Calu3 (cell line): ENCODE measurements around the gene ACTA2. TPM values are rescaled to one million over a fixed set of nuclear protein-coding genes. Genes with fewer than 3 reads are reported as not detected.

ENCODE experiments used
- BruUV-seq: library from RNA; stranded (reverse); fragments of 400-500 nt; replicated peaks from 2 replicates; lab custom pipeline; 2021; lab: Mats Ljungman, UMichigan
- CTCF ChIA-PET: fragments of 300-600 bp; sonication (Branson Sonifier 250); formaldehyde crosslinking; loops from one replicate; lab custom pipeline; 2022; ENCODE audit warnings: antibody characterized with exemption; lab: Charles Lee
- DNase-seq: peaks from one replicate; pipeline ENCODE4 v3.0.0; 2022
- H3K27ac Mint-ChIP-seq: one replicate; pipeline ENCODE4 v1.8.0; 2022; ENCODE audit warnings: mixed read lengths; ENCODE audit not compliant: unreplicated experiment
- H3K27me3 Mint-ChIP-seq: one replicate; pipeline ENCODE4 v1.8.0; 2022; ENCODE audit warnings: mixed read lengths; ENCODE audit not compliant: unreplicated experiment
- H3K36me3 Mint-ChIP-seq: one replicate; pipeline ENCODE4 v1.8.0; 2022; ENCODE audit warnings: mild to moderate bottlenecking, moderate library complexity, mixed read lengths; ENCODE audit not compliant: insufficient read depth, unreplicated experiment
- H3K4me1 Mint-ChIP-seq: one replicate; pipeline ENCODE4 v1.8.0; 2022; ENCODE audit warnings: mild to moderate bottlenecking, low read depth, mixed read lengths; ENCODE audit not compliant: unreplicated experiment
- H3K4me3 Mint-ChIP-seq: one replicate; pipeline ENCODE4 v1.8.0; 2022; ENCODE audit warnings: mild to moderate bottlenecking, low read depth, moderate library complexity, mixed read lengths; ENCODE audit not compliant: unreplicated experiment
- H3K9me3 Mint-ChIP-seq: one replicate; pipeline ENCODE4 v1.8.0; 2022; ENCODE audit warnings: low read depth, mixed read lengths; ENCODE audit not compliant: unreplicated experiment
- CTCF ChIP-seq: fragments of 200-600 bp; IDR thresholded peaks from one replicate; pipeline ENCODE4 v1.8.0; 2022; ENCODE audit warnings: antibody characterized with exemption; ENCODE audit not compliant: unreplicated experiment
- intact Hi-C: fragments of 100-400 bp; cut with micrococcal nuclease; formaldehyde crosslinking; loops from one replicate; pipeline ENCODE4 v1.10.0; 2022; ENCODE audit not compliant: unreplicated experiment
- total RNA-seq: library from RNA; stranded (reverse); gene quantifications from 2 replicates; pipeline ENCODE4 v1.2.3, GENCODE V29; 2022

Gene ACTA2
- total RNA-seq, 1 experiment from 2014 or later: 1.0 TPM

DNA sequence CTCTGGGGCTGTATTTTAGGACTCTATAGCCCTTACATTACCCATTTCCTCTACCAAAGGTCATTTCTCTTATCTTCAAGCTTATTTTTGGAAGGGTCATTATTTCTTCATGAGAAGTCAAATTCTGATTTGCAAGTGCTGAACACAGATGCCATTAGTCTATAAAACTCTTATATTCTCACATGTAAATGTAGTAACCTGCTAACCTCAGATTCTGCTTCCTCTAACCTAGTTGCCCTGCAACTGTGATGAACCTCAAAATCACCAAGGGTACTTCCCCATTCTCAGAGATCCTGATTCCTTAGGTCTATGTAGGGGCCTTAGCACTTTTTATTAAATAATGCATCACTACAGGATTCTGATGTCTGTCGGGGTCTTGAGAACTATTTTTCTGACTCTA lies 44.4 kb upstream of the ACTA2 start:
- no peaks in the 10 kb centered on the region for H3K4me1 Mint-ChIP-seq
- no TSS peak for BruUV-seq
- no peak overlapping the region for H3K4me3 Mint-ChIP-seq
- no peaks in the 10 kb centered on the region for H3K36me3 Mint-ChIP-seq
- intact Hi-C loops: no loop called here
- CTCF ChIA-PET: no interaction called here
- no peaks in the 10 kb centered on the region for H3K9me3 Mint-ChIP-seq
- DNase-seq: no peak
- H3K27ac Mint-ChIP-seq: no peak overlapping the region
- TF ChIP-seq CTCF: no peak
- no peaks in the 10 kb centered on the region for H3K27me3 Mint-ChIP-seq

GRCh38 chr10:88995156-88995876 lies 42.7 kb upstream of the ACTA2 start:
- TF ChIP-seq CTCF: no peak

DNA sequence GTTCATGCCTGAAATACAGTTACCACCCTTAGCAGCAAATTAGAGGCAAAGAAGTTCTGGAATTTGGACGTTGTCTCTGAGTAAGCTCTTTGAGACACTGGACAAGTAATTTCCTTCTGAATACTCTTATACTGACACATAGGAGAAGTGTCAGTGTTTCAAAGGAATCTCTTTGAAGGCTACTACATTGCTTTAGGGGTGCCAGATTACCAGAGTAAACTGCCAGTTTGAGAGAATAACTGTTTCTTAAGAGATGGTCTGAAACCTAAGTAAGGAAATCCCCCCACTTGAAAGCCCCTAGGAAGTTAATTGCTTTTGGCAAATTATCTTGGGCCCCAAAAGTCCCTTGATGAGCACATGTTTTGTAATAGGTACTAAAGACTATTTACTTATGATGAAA lies 41.4 kb upstream of the ACTA2 start:
- H3K4me3 Mint-ChIP-seq: no peak overlapping the region
- no peak for DNase-seq
- intact Hi-C loops: no loop called here
- peaks cover 17% of the 10 kb centered on the region for H3K36me3 Mint-ChIP-seq
- no peak overlapping the region for H3K27ac Mint-ChIP-seq
- H3K4me1 Mint-ChIP-seq: peaks cover 15% of the 10 kb centered on the region
- CTCF ChIA-PET: no interaction called here
- BruUV-seq: no TSS peak
- no peak for TF ChIP-seq CTCF
- H3K9me3 Mint-ChIP-seq: no peaks in the 10 kb centered on the region
- no peaks in the 10 kb centered on the region for H3K27me3 Mint-ChIP-seq

More at GRCh38 chr10:88995156-88995876, 42.7 kb upstream of the ACTA2 start:
- CTCF ChIA-PET: no interaction called here
- Mint-ChIP-seq H3K27me3 (no peaks in the 10 kb centered on the region), H3K9me3 (no peaks in the 10 kb centered on the region), H3K36me3 (peaks cover 15% of the 10 kb centered on the region), H3K4me1 (peaks cover 2% of the 10 kb centered on the region), H3K4me3 (no peak overlapping the region), H3K27ac (no peak overlapping the region)
- no peak for DNase-seq
- intact Hi-C loops: no loop called here
- no TSS peak for BruUV-seq

DNA sequence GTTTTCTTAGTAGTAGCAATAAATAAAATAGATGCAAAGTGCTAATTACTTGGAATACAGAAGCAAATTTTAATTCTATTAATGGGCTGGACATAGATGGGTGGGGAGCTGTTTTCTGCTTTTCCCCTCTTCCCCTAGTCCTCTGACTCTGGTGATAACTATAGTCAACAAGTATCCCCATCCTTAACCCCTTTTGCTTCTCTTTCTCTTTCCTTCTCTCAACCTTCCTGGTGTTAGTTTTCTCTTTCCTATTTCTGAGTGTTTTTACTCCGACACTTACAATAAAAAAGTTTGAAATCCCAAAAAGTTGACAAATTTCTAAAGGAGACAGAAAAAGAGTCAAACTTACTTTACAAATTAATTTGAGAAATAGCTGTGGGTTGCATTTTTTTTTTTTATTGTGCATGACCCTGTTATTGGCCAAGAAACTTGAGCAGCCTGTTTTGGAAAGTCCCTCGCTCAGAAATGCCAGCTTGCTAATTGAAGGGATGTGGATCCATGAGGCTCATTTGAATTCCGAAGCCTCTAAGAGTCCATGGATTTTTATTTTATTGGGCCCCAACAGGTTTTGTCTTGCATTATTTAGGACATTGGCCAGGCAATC lies 40.5 kb upstream of the ACTA2 start:
- Mint-ChIP-seq H3K27me3 (no peaks in the 10 kb centered on the region), H3K36me3 (peaks cover 17% of the 10 kb centered on the region), H3K27ac (no peak overlapping the region), H3K4me1 (peaks cover 17% of the 10 kb centered on the region), H3K4me3 (no peak overlapping the region), H3K9me3 (no peaks in the 10 kb centered on the region)
- CTCF ChIA-PET: no interaction called here
- no peak for DNase-seq
- no TSS peak for BruUV-seq
- intact Hi-C loops: no loop called here
- TF ChIP-seq CTCF: no peak
